ENCODE results near the gene ANO1.

ANO1 gene

GRCh38 chr11:70111269-70112016 lies 33.3 kb downstream of the ANO1 start:
- in situ Hi-C loops (cut with HindIII; ENCODE audit: low sequenced_read_pairs): no loop called here

GRCh38 chr11:70112017-70112434 lies 33.9 kb downstream of the ANO1 start:
- in situ Hi-C loops (cut with HindIII; ENCODE audit: low sequenced_read_pairs): no loop called here

- in situ Hi-C loops (cut with HindIII; ENCODE audit: low sequenced_read_pairs): no loop called here
These were observed 35.7 kb downstream of the ANO1 start for GRCh38 chr11:70113801-70114200.

GRCh38 chr11:70115778-70116177 lies 37.7 kb downstream of the ANO1 start:
- in situ Hi-C loops (cut with HindIII; ENCODE audit: low sequenced_read_pairs): no loop called here

GRCh38 chr11:70116386-70117065 lies 38.4 kb downstream of the ANO1 start:
- in situ Hi-C loops (cut with HindIII; ENCODE audit: low sequenced_read_pairs): no loop called here

- in situ Hi-C loops (cut with HindIII; ENCODE audit: low sequenced_read_pairs): no loop called here
These were observed 39.5 kb downstream of the ANO1 start for GRCh38 chr11:70117567-70118145.

GRCh38 chr11:70118642-70119041 lies 40.5 kb downstream of the ANO1 start:
- in situ Hi-C loops (cut with HindIII; ENCODE audit: low sequenced_read_pairs): no loop called here

- in situ Hi-C loops (cut with HindIII; ENCODE audit: low sequenced_read_pairs): no loop called here
These were observed 41.4 kb downstream of the ANO1 start for GRCh38 chr11:70119502-70119901.

GRCh38 chr11:70120674-70121073 lies 42.6 kb downstream of the ANO1 start:
- in situ Hi-C loops (cut with HindIII; ENCODE audit: low sequenced_read_pairs): loop anchor here (10.0 kb wide), 1 partner anchor 96 kb away; no protein-coding TSS in a partner anchor

GRCh38 chr11:70122490-70123198 lies 44.5 kb downstream of the ANO1 start:
- in situ Hi-C loops (cut with HindIII; ENCODE audit: low sequenced_read_pairs): loop anchor here (10.0 kb wide), 1 partner anchor 98 kb away; no protein-coding TSS in a partner anchor

GRCh38 chr11:70123711-70124110 lies 45.6 kb downstream of the ANO1 start:
- in situ Hi-C loops (cut with HindIII; ENCODE audit: low sequenced_read_pairs): loop anchor here (10.0 kb wide), 1 partner anchor 99 kb away; no protein-coding TSS in a partner anchor

GRCh38 chr11:70124321-70125000 lies 46.3 kb downstream of the ANO1 start:
- in situ Hi-C loops (cut with HindIII; ENCODE audit: low sequenced_read_pairs): loop anchor here (10.0 kb wide), 1 partner anchor 100 kb away; no protein-coding TSS in a partner anchor

- in situ Hi-C loops (cut with HindIII; ENCODE audit: low sequenced_read_pairs): loop anchor here (10.0 kb wide), 1 partner anchor 102 kb away; no protein-coding TSS in a partner anchor
These were observed 48.4 kb downstream of the ANO1 start for GRCh38 chr11:70126494-70126893.

- in situ Hi-C loops (cut with HindIII; ENCODE audit: low sequenced_read_pairs): loop anchor here (10.0 kb wide), 1 partner anchor 103 kb away; no protein-coding TSS in a partner anchor
These were observed 49.7 kb downstream of the ANO1 start for GRCh38 chr11:70127653-70128434.

GRCh38 chr11:70128435-70128906 lies 50.4 kb downstream of the ANO1 start:
- in situ Hi-C loops (cut with HindIII; ENCODE audit: low sequenced_read_pairs): loop anchor here (10.0 kb wide), 1 partner anchor 104 kb away; no protein-coding TSS in a partner anchor

GRCh38 chr11:70129051-70129592 lies 51.0 kb downstream of the ANO1 start:
- in situ Hi-C loops (cut with HindIII; ENCODE audit: low sequenced_read_pairs): loop anchor here (10.0 kb wide), 1 partner anchor 104 kb away; no protein-coding TSS in a partner anchor

GRCh38 chr11:70130636-70131035 lies 52.5 kb downstream of the ANO1 start:
- in situ Hi-C loops (cut with HindIII; ENCODE audit: low sequenced_read_pairs): no loop called here

GRCh38 chr11:70131606-70132190 lies 53.6 kb downstream of the ANO1 start:
- in situ Hi-C loops (cut with HindIII; ENCODE audit: low sequenced_read_pairs): no loop called here

GRCh38 chr11:70132641-70133040 lies 54.5 kb downstream of the ANO1 start:
- in situ Hi-C loops (cut with HindIII; ENCODE audit: low sequenced_read_pairs): no loop called here

Measured in DLD1 (cell line).